Activated B cell treated with CpG ODN at 0.5 μM for 24 hours (primary cell): ENCODE results near the gene ST6GALNAC2. TPM values are rescaled to one million over a fixed set of nuclear protein-coding genes. Genes with fewer than 3 reads are reported as not detected.
A peak's percentile ranks its signal among the peaks of the same experiment; 100 is the strongest.

Experiments used
- ATAC-seq: fragments of 200-7000 bp; cut with Tn5 transposase; one replicate; pipeline ENCODE4 v1.10.0; 2021; ENCODE audit warnings: low read depth, mild to moderate bottlenecking, moderate library complexity
- CTCF ChIA-PET: fragments of 350-600 bp; sonication (Branson Sonifier 250); formaldehyde crosslinking; loops from one replicate; lab custom pipeline; 2021; ENCODE audit warnings: antibody characterized with exemption; lab: Charles Lee
- POLR2A ChIA-PET: fragments of 350-600 bp; sonication (Branson Sonifier 250); formaldehyde crosslinking; loops from one replicate; lab custom pipeline; 2021; ENCODE audit warnings: antibody characterized with exemption; lab: Charles Lee
- DNase-seq: peaks from one replicate; pipeline ENCODE4 v3.0.0; 2022
- H3K27ac Mint-ChIP-seq: one replicate; pipeline ENCODE4 v1.8.0; 2020; ENCODE audit warnings: mixed read lengths
- H3K27me3 Mint-ChIP-seq: one replicate; pipeline ENCODE4 v1.8.0; 2021; ENCODE audit warnings: mixed read lengths
- H3K36me3 Mint-ChIP-seq: one replicate; pipeline ENCODE4 v1.8.0; 2021; ENCODE audit warnings: low read depth, mixed read lengths
- H3K4me1 Mint-ChIP-seq: one replicate; pipeline ENCODE4 v1.8.0; 2021; ENCODE audit warnings: mixed read lengths
- H3K4me3 Mint-ChIP-seq: one replicate; pipeline ENCODE4 v1.8.0; 2020; ENCODE audit warnings: mild to moderate bottlenecking, mixed read lengths
- H3K9me3 Mint-ChIP-seq: one replicate; pipeline ENCODE4 v1.8.0; 2020; ENCODE audit warnings: mixed read lengths
- CTCF ChIP-seq: fragments of 200-600 bp; IDR thresholded peaks from one replicate; pipeline ENCODE4 v1.8.0; 2022; ENCODE audit warnings: antibody characterized with exemption, mild to moderate bottlenecking
- intact Hi-C: fragments of 100-400 bp; cut with micrococcal nuclease; formaldehyde crosslinking; loops from one replicate; pipeline ENCODE4 v1.15.1; 2024
- total RNA-seq: library from RNA; stranded (reverse); gene quantifications from 2 replicates; pipeline ENCODE4 v1.2.3, GENCODE V29; 2022

The ST6GALNAC2 gene
- total RNA-seq, 1 donor from 2014 or later, result not detected

- intact Hi-C loops, result no loop called here
- H3K27me3 Mint-ChIP-seq, result peaks cover 16% of the 10 kb centered on the region
- ChIA-PET POLR2A (no interaction called here), CTCF (no interaction called here)
- no peak for ATAC-seq
- DNase-seq, result no peak
- H3K27ac Mint-ChIP-seq, result no peak overlapping the region
- TF ChIP-seq CTCF, result no peak
- no peaks in the 10 kb centered on the region for H3K4me1 Mint-ChIP-seq
- H3K4me3 Mint-ChIP-seq, result no peak overlapping the region
- no peaks in the 10 kb centered on the region for H3K36me3 Mint-ChIP-seq
- no peaks in the 10 kb centered on the region for H3K9me3 Mint-ChIP-seq
Measured at GRCh38 chr17:76630151-76630550, 44.5 kb upstream of the ST6GALNAC2 start.

GRCh38 chr17:76627510-76627909 lies 41.9 kb upstream of the ST6GALNAC2 start:
- CTCF ChIA-PET, result interaction anchor here (1.5 kb wide), 1 partner anchor 104 kb away, joined by 5 read pairs; no protein-coding TSS in a partner anchor

GRCh38 chr17:76626442-76626841 lies 40.8 kb upstream of the ST6GALNAC2 start:
- Mint-ChIP-seq H3K4me3 (no peak overlapping the region), H3K9me3 (no peaks in the 10 kb centered on the region), H3K27me3 (peaks cover 18% of the 10 kb centered on the region), H3K36me3 (no peaks in the 10 kb centered on the region), H3K27ac (no peak overlapping the region), H3K4me1 (no peaks in the 10 kb centered on the region)
- CTCF ChIA-PET, result interaction anchor here (1.5 kb wide), 1 partner anchor 103 kb away, joined by 5 read pairs; no protein-coding TSS in a partner anchor
- no peak for DNase-seq
- intact Hi-C loops, result no loop called here
- no peak for ATAC-seq
- POLR2A ChIA-PET, result no interaction called here
- no peak for TF ChIP-seq CTCF

More at GRCh38 chr17:76627510-76627909, 41.9 kb upstream of the ST6GALNAC2 start:
- no peaks in the 10 kb centered on the region for H3K4me1 Mint-ChIP-seq
- no peak overlapping the region for H3K4me3 Mint-ChIP-seq
- H3K27me3 Mint-ChIP-seq, result peaks cover 18% of the 10 kb centered on the region
- no peak overlapping the region for H3K27ac Mint-ChIP-seq
- intact Hi-C loops, result no loop called here
- H3K9me3 Mint-ChIP-seq, result no peaks in the 10 kb centered on the region
- no peak for ATAC-seq
- POLR2A ChIA-PET, result no interaction called here
- no peak for DNase-seq
- H3K36me3 Mint-ChIP-seq, result no peaks in the 10 kb centered on the region
- no peak for TF ChIP-seq CTCF

- Mint-ChIP-seq H3K27me3 (peaks cover 18% of the 10 kb centered on the region), H3K4me3 (no peak overlapping the region), H3K27ac (no peak overlapping the region), H3K4me1 (no peaks in the 10 kb centered on the region), H3K36me3 (no peaks in the 10 kb centered on the region), H3K9me3 (no peaks in the 10 kb centered on the region)
- TF ChIP-seq CTCF, result no peak
- DNase-seq (no peak), ATAC-seq (no peak)
- POLR2A ChIA-PET, result no interaction called here
- CTCF ChIA-PET, result interaction anchor here (1.7 to 3.3 kb wide), 6 partner anchors 56 to 322 kb away, joined by 4 to 52 read pairs (median 10); no protein-coding TSS in a partner anchor
- intact Hi-C loops, result no loop called here
Measured at GRCh38 chr17:76625496-76625895, 39.8 kb upstream of the ST6GALNAC2 start.

- CTCF ChIA-PET, result interaction anchor here (0.6 to 3.3 kb wide), 32 partner anchors 9 to 1834 kb away, joined by 3 to 52 read pairs (median 4); partner anchors contain the start of genes ST6GALNAC1 and ST6GALNAC2
- POLR2A ChIA-PET, result interaction anchor here (0.8 to 3.1 kb wide), 4 partner anchors 48 to 100 kb away, joined by 3 to 16 read pairs (median 6); no protein-coding TSS in a partner anchor
- H3K27me3 Mint-ChIP-seq, result peaks cover 15% of the 10 kb centered on the region
- H3K36me3 Mint-ChIP-seq, result no peaks in the 10 kb centered on the region
- no peaks in the 10 kb centered on the region for H3K4me1 Mint-ChIP-seq
- H3K4me3 Mint-ChIP-seq, result no peak overlapping the region
- intact Hi-C loops, result loop anchor here (1.0 to 5.0 kb wide), 4 partner anchors 36 to 320 kb away; partner anchors contain the start of gene ST6GALNAC2
- DNase-seq (peak; percentile 68), ATAC-seq (peak; percentile 98)
- no peaks in the 10 kb centered on the region for H3K9me3 Mint-ChIP-seq
- TF ChIP-seq CTCF, result peak; percentile 78
- H3K27ac Mint-ChIP-seq, result no peak overlapping the region
Measured at GRCh38 chr17:76623271-76624146, 37.8 kb upstream of the ST6GALNAC2 start.
